ENCODE results near the gene BLMH.

GRCh38 chr17:30238387-30239088 lies 53.2 kb downstream of the BLMH start:
- TF ChIP-seq EZH2 (IDR thresholded peaks at IDR 0.05) (no peak), FOXP2 (optimal IDR thresholded peaks at IDR 0.05; ENCODE audit: control extremely low read depth, extremely low read length, insufficient read depth) (no peak), POLR2AphosphoS5 (IDR thresholded peaks at IDR 0.05; ENCODE audit: borderline replicate concordance, low read depth, low read length) (no peak)

Measured in SK-N-MC (cell line).